Gastroesophageal sphincter (tissue), 3 donors: ENCODE results near the gene CLDN1.

ENCODE experiments used
- CTCF ChIP-seq, 4 experiments: fragments of 200-600 bp in 2 of 4; fragments of 450-650 bp in 2 of 4; sonication (generic) in 1 of 4; IDR thresholded peaks; one replicate each; pipeline ENCODE4 v1.5.1; 2017 to 2019; ENCODE audit warnings: antibody characterized with exemption in 4 of 4, mild to moderate bottlenecking in 2 of 4, moderate library complexity in 2 of 4
- POLR2A ChIP-seq, 2 donors: fragments of 450-650 bp; IDR thresholded peaks; one replicate each; pipeline ENCODE4 v1.6.1; 2017; ENCODE audit warnings: antibody characterized with exemption in 2 of 2, mild to moderate bottlenecking in 2 of 2, moderate library complexity in 1 of 2
- POLR2AphosphoS5 ChIP-seq: sonication (generic); formaldehyde crosslinking; IDR thresholded peaks from one replicate; pipeline ENCODE4 v1.6.1; 2017; ENCODE audit warnings: antibody characterized with exemption

GRCh38 chr3:190366133-190366532 is 43.9 kb upstream of the CLDN1 start:
- no peak for TF ChIP-seq POLR2A (IDR thresholded peaks at IDR 0.05)
- no peak for TF ChIP-seq CTCF (IDR thresholded peaks at IDR 0.05)
- no peak for TF ChIP-seq POLR2AphosphoS5
